CD4-positive, alpha-beta T cell (primary cell): ENCODE data around the gene RPS15A. TPM values are rescaled to one million over a fixed set of nuclear protein-coding genes. Genes with fewer than 3 reads are reported as not detected.
A peak's percentile ranks its signal among the peaks of the same experiment; 100 is the strongest.
"Not testable (repeated sequence)": the region's sequence is repeated elsewhere in the genome, so short reads cannot be mapped to it uniquely, and the experiment has no call there.

Source experiments
- ATAC-seq: fragments of 200-7000 bp; cut with Tn5 transposase; one replicate; pipeline ENCODE4 v1.10.0; 2022; ENCODE audit warnings: mild to moderate bottlenecking; ENCODE audit not compliant: poor library complexity
- CTCF ChIA-PET: fragments of 350-600 bp; sonication (Branson Sonifier 250); formaldehyde crosslinking; loops from one replicate; lab custom pipeline; 2021; ENCODE audit warnings: antibody characterized with exemption, inconsistent platforms; lab: Charles Lee
- POLR2A ChIA-PET: fragments of 350-600 bp; sonication (Branson Sonifier 250); formaldehyde crosslinking; loops from one replicate; lab custom pipeline; 2021; ENCODE audit warnings: antibody characterized with exemption, inconsistent platforms; lab: Charles Lee
- DNase-seq, 14 experiments: peaks; one replicate each; pipeline ENCODE4 v3.0.0-alpha.2; 2013 to 2020; ENCODE audit warnings: mixed read lengths in 2 of 14
- H3K27ac ChIP-seq, 2 donors: one replicate each; pipeline versions ENCODE4 v1.5.1 to v1.7.0; 2013; ENCODE audit warnings: low read length in 2 of 2, low read depth in 1 of 2, mild to moderate bottlenecking in 1 of 2
- H3K27me3 ChIP-seq, 2 experiments: 1 replicate in 1 of 2; 2 replicates in 1 of 2; pipeline versions ENCODE4 v1.6.1 to v1.7.0; 2013; ENCODE audit warnings: low read length in 2 of 2, control low read depth in 1 of 2, mild to moderate bottlenecking in 1 of 2, moderate library complexity in 1 of 2; ENCODE audit not compliant: insufficient read depth in 2 of 2, control insufficient read depth in 1 of 2
- H3K36me3 ChIP-seq: one replicate; pipeline ENCODE4 v1.6.1; 2013; ENCODE audit warnings: low read length, control low read depth; ENCODE audit not compliant: insufficient read depth
- H3K4me1 ChIP-seq: one replicate; pipeline ENCODE4 v1.6.1; 2013; ENCODE audit warnings: low read length, control low read depth; ENCODE audit not compliant: insufficient read depth
- H3K4me3 ChIP-seq: one replicate; pipeline ENCODE4 v1.5.1; 2013; ENCODE audit warnings: mild to moderate bottlenecking, low read length, moderate library complexity
- H3K9me3 ChIP-seq, 2 experiments: 1 replicate in 1 of 2; 2 replicates in 1 of 2; pipeline versions ENCODE4 v1.6.1 to v1.7.0; 2013; ENCODE audit warnings: low read length in 2 of 2, mild to moderate bottlenecking in 2 of 2, control low read depth in 1 of 2, moderate library complexity in 1 of 2; ENCODE audit not compliant: control insufficient read depth in 1 of 2, insufficient read depth in 1 of 2
- H3K27ac Mint-ChIP-seq: one replicate; pipeline ENCODE4 v1.8.0; 2020; ENCODE audit warnings: mixed read lengths
- H3K27me3 Mint-ChIP-seq: one replicate; pipeline ENCODE4 v1.8.0; 2021; ENCODE audit warnings: mixed read lengths
- H3K36me3 Mint-ChIP-seq: one replicate; pipeline ENCODE4 v1.8.0; 2021; ENCODE audit warnings: low read depth, mixed read lengths
- H3K4me1 Mint-ChIP-seq: one replicate; pipeline ENCODE4 v1.8.0; 2021; ENCODE audit warnings: low read depth, mixed read lengths
- H3K4me3 Mint-ChIP-seq: one replicate; pipeline ENCODE4 v1.8.0; 2020; ENCODE audit warnings: mild to moderate bottlenecking, mixed read lengths
- H3K9me3 Mint-ChIP-seq: one replicate; pipeline ENCODE4 v1.8.0; 2020; ENCODE audit warnings: mixed read lengths
- CTCF ChIP-seq: fragments of 200-600 bp; IDR thresholded peaks from one replicate; pipeline ENCODE4 v1.8.0; 2022; ENCODE audit warnings: antibody characterized with exemption, mild to moderate bottlenecking
- intact Hi-C, 2 experiments: fragments of 100-400 bp; cut with DNase I in 1 of 2; cut with micrococcal nuclease in 1 of 2; formaldehyde crosslinking; loops; one replicate each; pipeline versions ENCODE4 v1.15.1 to v1.9.0; 2023 to 2025; cut with DNase I, micrococcal nuclease
- total RNA-seq, 174 experiments: library from RNA in 2 of 174; stranded (reverse) in 2 of 174; gene quantifications; one replicate each; pipeline ENCODE4 v1.2.3 and lab custom pipeline; 2021 to 2026

RPS15A gene
- total RNA-seq, 2 experiments from 2014 or later: 3,821 to 3,943 TPM

DNA sequence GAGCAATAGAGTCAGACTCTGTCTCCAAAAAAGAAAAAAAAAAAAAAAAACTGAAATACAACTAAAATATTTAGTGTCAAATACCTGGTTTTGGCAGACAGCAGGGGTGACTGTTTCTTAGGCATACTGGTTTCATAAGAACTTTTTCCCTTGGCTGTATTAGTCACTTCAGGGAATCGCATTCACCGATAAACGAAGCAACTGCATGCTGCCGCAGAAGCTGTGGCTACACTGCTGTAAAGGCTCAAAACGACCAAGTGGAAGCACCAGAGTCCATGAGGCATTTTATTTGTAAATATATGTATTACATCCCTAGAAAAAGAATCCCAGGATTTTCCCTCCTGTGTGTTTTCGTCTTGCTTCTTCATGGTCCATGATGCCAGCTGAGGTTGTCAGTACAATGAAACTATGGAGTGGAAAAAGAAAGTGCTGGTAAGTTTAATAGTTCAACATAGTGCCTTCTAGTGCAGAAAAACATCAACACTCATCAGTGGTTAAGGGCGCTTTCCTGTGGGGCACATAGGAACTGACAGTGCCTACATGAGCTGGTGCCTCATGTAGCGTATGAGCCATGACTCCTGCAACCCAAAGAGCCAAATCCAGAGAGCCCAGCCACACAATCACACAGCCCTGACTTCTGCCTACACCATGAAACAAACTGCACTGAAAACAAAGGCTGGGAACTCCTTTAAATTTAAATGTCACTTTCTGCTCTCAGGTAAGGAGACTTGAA, 7.3 kb downstream of the RPS15A start:
- Histone ChIP-seq H3K27me3 (no peaks in the 10 kb centered on the region), H3K9me3 (no peaks in the 10 kb centered on the region), H3K4me1 (peaks cover 38% of the 10 kb centered on the region), H3K27ac (no peak overlapping the region), H3K4me3 (no peak overlapping the region), H3K36me3 (peaks cover 56% of the 10 kb centered on the region)
- Mint-ChIP-seq H3K27me3 (no peaks in the 10 kb centered on the region), H3K4me3 (no peak overlapping the region), H3K4me1 (peaks cover 45% of the 10 kb centered on the region), H3K36me3 (peaks cover 60% of the 10 kb centered on the region), H3K9me3 (no peaks in the 10 kb centered on the region), H3K27ac (peak overlapping the region; percentile 69)
- ATAC-seq (peak; percentile 62), DNase-seq (peak in 1 of 14 experiments; percentile 40)
- ChIA-PET CTCF (interaction anchor here (0.7 to 1.1 kb wide), 2 partner anchors 19 to 1603 kb away, joined by 3 to 4 read pairs; partner anchors contain the start of gene ARL6IP1), POLR2A (no interaction called here)
- intact Hi-C loops: no loop called here
- TF ChIP-seq CTCF: no peak

DNA sequence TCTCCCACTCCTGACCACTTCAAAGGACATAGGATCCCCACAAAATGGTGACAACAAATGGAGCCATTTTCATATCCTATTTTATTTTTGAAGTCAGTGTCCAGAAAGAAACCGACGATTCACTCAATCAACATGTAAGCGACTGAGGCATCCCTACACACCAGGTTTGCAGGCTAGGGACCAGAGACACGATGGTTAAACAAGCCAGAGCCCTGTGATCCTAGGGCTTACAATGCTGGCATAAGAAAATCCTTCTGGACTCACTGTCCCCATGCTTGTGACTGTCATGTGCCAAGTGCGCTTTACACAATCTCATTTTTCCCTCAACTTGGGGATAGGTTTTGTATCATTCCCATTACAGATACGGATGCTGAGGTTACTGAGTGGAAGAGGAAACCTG, 8.9 kb downstream of the RPS15A start:
- H3K36me3 Mint-ChIP-seq: peaks cover 44% of the 10 kb centered on the region
- DNase-seq, H3K27ac Mint-ChIP-seq, H3K27me3 ChIP-seq, CTCF ChIA-PET, H3K9me3 Mint-ChIP-seq, H3K27ac ChIP-seq, H3K4me3 Mint-ChIP-seq, H3K4me3 ChIP-seq, POLR2A ChIA-PET, intact Hi-C loops, ATAC-seq, H3K9me3 ChIP-seq, H3K27me3 Mint-ChIP-seq: not testable (repeated sequence)
- peaks cover 32% of the 10 kb centered on the region for H3K4me1 Mint-ChIP-seq
- Histone ChIP-seq H3K36me3 (peaks cover 39% of the 10 kb centered on the region), H3K4me1 (peaks cover 23% of the 10 kb centered on the region)

DNA sequence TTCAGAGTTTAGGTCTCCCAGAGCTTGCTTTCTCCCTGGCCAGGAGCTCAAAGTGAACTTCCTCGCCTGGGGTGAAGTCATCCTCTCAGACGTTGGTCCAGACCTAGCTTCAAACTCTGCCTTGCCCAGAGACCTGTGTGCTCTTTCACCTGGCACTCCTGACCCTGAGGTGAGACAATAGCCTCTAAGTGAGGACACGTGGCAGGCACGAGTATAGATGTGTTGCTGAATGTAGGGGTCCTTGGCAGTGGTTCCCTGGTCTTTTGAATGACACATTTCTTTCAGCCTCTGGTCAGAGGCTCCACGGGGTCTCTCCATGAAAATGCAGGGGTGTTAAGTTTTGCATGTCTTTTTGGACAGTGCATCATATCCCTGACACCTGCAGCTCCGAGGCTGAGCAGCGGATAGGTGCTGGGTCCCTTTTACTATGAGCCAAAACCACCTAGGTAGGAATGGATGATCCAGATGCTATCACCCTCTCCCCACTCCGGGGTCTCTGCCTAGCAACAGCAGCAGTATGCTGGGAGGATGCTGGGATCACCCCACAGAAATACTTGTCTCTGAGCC, 9.6 kb downstream of the RPS15A start:
- POLR2A ChIA-PET, H3K9me3 Mint-ChIP-seq, H3K27me3 ChIP-seq, intact Hi-C loops, H3K27me3 Mint-ChIP-seq, H3K27ac Mint-ChIP-seq, H3K4me3 ChIP-seq, H3K27ac ChIP-seq, CTCF ChIA-PET, ATAC-seq, H3K4me3 Mint-ChIP-seq, DNase-seq, H3K9me3 ChIP-seq: not testable (repeated sequence)
- H3K4me1 Mint-ChIP-seq: peaks cover 25% of the 10 kb centered on the region
- Histone ChIP-seq H3K36me3 (peaks cover 32% of the 10 kb centered on the region), H3K4me1 (peaks cover 16% of the 10 kb centered on the region)
- H3K36me3 Mint-ChIP-seq: peaks cover 37% of the 10 kb centered on the region

DNA sequence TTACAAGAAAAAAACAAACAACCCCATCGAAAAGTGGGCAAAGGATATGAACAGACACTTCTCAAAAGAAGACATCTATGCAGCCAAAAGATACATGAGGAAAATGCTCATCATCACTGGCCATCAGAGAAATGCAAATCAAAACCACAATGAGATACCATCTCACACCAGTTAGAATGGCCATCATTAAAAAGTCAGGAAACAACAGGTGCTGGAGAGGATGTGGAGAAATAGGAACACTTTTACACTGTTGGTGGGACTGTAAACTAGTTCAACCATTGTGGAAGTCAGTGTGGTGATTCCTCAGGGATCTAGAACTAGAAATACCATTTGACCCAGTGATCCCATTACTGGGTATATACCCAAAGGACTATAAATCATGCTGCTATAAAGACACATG, 12.5 kb downstream of the RPS15A start:
- H3K36me3 Mint-ChIP-seq, H3K27ac Mint-ChIP-seq: not testable (repeated sequence)

DNA sequence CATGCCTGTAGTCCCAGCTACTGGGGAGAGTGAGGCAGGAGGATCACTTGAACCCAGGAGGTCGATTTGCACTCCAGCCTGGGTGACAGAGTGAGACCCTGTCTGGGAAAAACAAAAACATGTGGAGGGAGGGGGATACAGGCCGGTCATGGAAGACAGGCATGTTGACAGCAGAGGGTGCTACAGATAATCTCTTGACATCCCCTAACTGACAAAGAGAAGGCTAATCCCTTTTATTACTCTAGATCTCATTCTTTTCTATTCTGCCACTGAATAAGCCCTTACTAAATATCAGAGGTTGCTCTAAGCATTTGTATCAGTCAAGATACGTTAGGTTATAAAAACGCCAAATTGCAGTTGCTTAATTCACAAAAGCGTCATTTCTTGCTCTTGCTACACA, 13.8 kb downstream of the RPS15A start:
- DNase-seq, H3K4me1 Mint-ChIP-seq, H3K27me3 Mint-ChIP-seq, ATAC-seq, H3K9me3 ChIP-seq, H3K27ac Mint-ChIP-seq, H3K36me3 ChIP-seq, H3K9me3 Mint-ChIP-seq, POLR2A ChIA-PET, H3K27me3 ChIP-seq, intact Hi-C loops, H3K27ac ChIP-seq, H3K36me3 Mint-ChIP-seq, H3K4me1 ChIP-seq, H3K4me3 ChIP-seq, H3K4me3 Mint-ChIP-seq, CTCF ChIA-PET: not testable (repeated sequence)

More for the DNA sequence above, 12.5 kb downstream of the RPS15A start:
- H3K9me3 Mint-ChIP-seq, H3K4me1 Mint-ChIP-seq, ATAC-seq, H3K4me3 Mint-ChIP-seq, H3K4me3 ChIP-seq, H3K36me3 ChIP-seq, CTCF ChIA-PET, H3K27ac ChIP-seq, H3K27me3 ChIP-seq, H3K4me1 ChIP-seq, H3K9me3 ChIP-seq, H3K27me3 Mint-ChIP-seq, intact Hi-C loops, POLR2A ChIA-PET, DNase-seq: not testable (repeated sequence)

- intact Hi-C loops, POLR2A ChIA-PET, H3K4me3 ChIP-seq, H3K36me3 Mint-ChIP-seq, H3K27me3 Mint-ChIP-seq, H3K27ac ChIP-seq, H3K9me3 Mint-ChIP-seq, CTCF ChIA-PET, H3K4me3 Mint-ChIP-seq, DNase-seq, ATAC-seq, H3K27me3 ChIP-seq, H3K4me1 ChIP-seq, H3K36me3 ChIP-seq, H3K27ac Mint-ChIP-seq, H3K4me1 Mint-ChIP-seq, H3K9me3 ChIP-seq: not testable (repeated sequence)
Observed at GRCh38 chr16:18774651-18775050, 15.5 kb downstream of the RPS15A start.
